GM10266 (cell line): ENCODE results near the gene ARHGAP10.

Source experiments
- DNase-seq: peaks from one replicate; pipeline ENCODE4 v3.0.0; 2012; ENCODE audit errors: extremely low spot score
- CTCF ChIP-seq: IDR thresholded peaks from 2 replicates; pipeline ENCODE4 v1.5.1; 2012; ENCODE audit warnings: mild to moderate bottlenecking, low read depth; ENCODE audit not compliant: control insufficient read depth, insufficient read depth; ENCODE audit errors: missing control alignments

The ARHGAP10 gene

GRCh38 chr4:147864607-147865006 is 132.7 kb downstream of the ARHGAP10 start:
- no peak for DNase-seq
- TF ChIP-seq CTCF = no peak

- TF ChIP-seq CTCF = no peak
- no peak for DNase-seq
Observed at GRCh38 chr4:147865926-147866325, 134.0 kb downstream of the ARHGAP10 start.

- peak; percentile 98 for TF ChIP-seq CTCF
- peak; percentile 69 for DNase-seq
Observed at GRCh38 chr4:147866532-147867271, 134.8 kb downstream of the ARHGAP10 start.

- no peak for DNase-seq
- no peak for TF ChIP-seq CTCF
Observed at GRCh38 chr4:147874109-147874508, 142.2 kb downstream of the ARHGAP10 start.

GRCh38 chr4:147877308-147877771 is 145.5 kb downstream of the ARHGAP10 start:
- no peak for TF ChIP-seq CTCF
- no peak for DNase-seq

- no peak for DNase-seq
- no peak for TF ChIP-seq CTCF
Observed at GRCh38 chr4:147879676-147880075, 147.8 kb downstream of the ARHGAP10 start.

- no peak for TF ChIP-seq CTCF
- no peak for DNase-seq
Observed at GRCh38 chr4:147880511-147880910, 148.6 kb downstream of the ARHGAP10 start.
